ENCODE results near the gene PAQR4.

GRCh38 chr16:2960183-2961010 lies 8.8 kb upstream of the PAQR4 start:
- no peak for TF ChIP-seq CTCF (IDR thresholded peaks at IDR 0.05; ENCODE audit: low read depth, low read length)
- TF ChIP-seq POLR2A (IDR thresholded peaks at IDR 0.05; ENCODE audit: extremely low read depth, insufficient read length) = no peak
- TF ChIP-seq, protein P1, sequence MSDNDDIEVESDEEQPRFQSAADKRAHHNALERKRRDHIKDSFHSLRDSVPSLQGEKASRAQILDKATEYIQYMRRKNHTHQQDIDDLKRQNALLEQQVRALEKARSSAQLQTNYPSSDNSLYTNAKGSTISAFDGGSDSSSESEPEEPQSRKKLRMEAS (IDR thresholded peaks at IDR 0.05; ENCODE audit: low read depth, low read length) = no peak

Measured in NB4 (cell line).